Astrocyte (in vitro differentiated cells and primary cell): ENCODE data around the gene ANKLE1. TPM values are rescaled to one million over a fixed set of nuclear protein-coding genes. Genes with fewer than 3 reads are reported as not detected.

ENCODE experiments used
- DNase-seq: peaks from one replicate; pipeline ENCODE4 v3.0.0-alpha.2; 2010; ENCODE audit warnings: low read depth
- FAIRE-seq: peaks from 2 replicates; lab custom pipeline; 2011; peaks lifted over from hg19 to GRCh38; lab: Jason Lieb, UNC
- H2AFZ ChIP-seq: 2 replicates; pipeline ENCODE4 v1.6.0; 2012; ENCODE audit warnings: low read depth, low read length, inconsistent platforms
- H3K27ac ChIP-seq: 2 replicates; pipeline ENCODE4 v1.5.1; 2011; ENCODE audit warnings: low read depth, low read length, inconsistent platforms
- H3K27me3 ChIP-seq: 2 replicates; pipeline ENCODE4 v1.6.0; 2011; ENCODE audit warnings: low read length, inconsistent platforms; ENCODE audit not compliant: insufficient read depth
- H3K36me3 ChIP-seq: 2 replicates; pipeline ENCODE4 v1.5.1; 2011; ENCODE audit warnings: low read length, inconsistent platforms; ENCODE audit not compliant: insufficient read depth
- H3K4me1 ChIP-seq: 2 replicates; pipeline ENCODE4 v1.5.1; 2011; ENCODE audit warnings: low read length, inconsistent platforms; ENCODE audit not compliant: insufficient read depth
- H3K4me2 ChIP-seq: 2 replicates; pipeline ENCODE4 v1.6.0; 2012; ENCODE audit warnings: low read length, inconsistent platforms
- H3K4me3 ChIP-seq: 2 replicates; pipeline ENCODE4 v1.5.1; 2011; ENCODE audit warnings: low read depth, mild to moderate bottlenecking, low read length, inconsistent platforms; ENCODE audit not compliant: insufficient read depth
- H3K79me2 ChIP-seq: 2 replicates; pipeline ENCODE4 v1.6.0; 2012; ENCODE audit warnings: mild to moderate bottlenecking, low read length, inconsistent platforms; ENCODE audit not compliant: insufficient read depth
- H3K9ac ChIP-seq: 2 replicates; pipeline ENCODE4 v1.6.0; 2012; ENCODE audit warnings: mild to moderate bottlenecking, low read length, inconsistent platforms
- H3K9me3 ChIP-seq: 2 replicates; pipeline ENCODE4 v1.5.1; 2012; ENCODE audit warnings: low read depth, mild to moderate bottlenecking, low read length, inconsistent platforms; ENCODE audit not compliant: insufficient read depth
- H4K20me1 ChIP-seq: 2 replicates; pipeline ENCODE4 v1.6.0; 2012; ENCODE audit warnings: low read length, inconsistent platforms; ENCODE audit not compliant: insufficient read depth
- H3K27ac Mint-ChIP-seq: one replicate; pipeline ENCODE4 v1.8.0; 2021; ENCODE audit warnings: mild to moderate bottlenecking, mixed read lengths; ENCODE audit not compliant: unreplicated experiment
- H3K27me3 Mint-ChIP-seq: one replicate; pipeline ENCODE4 v1.8.0; 2021; ENCODE audit warnings: low read depth, mixed read lengths; ENCODE audit not compliant: unreplicated experiment
- H3K36me3 Mint-ChIP-seq: one replicate; pipeline ENCODE4 v1.8.0; 2021; ENCODE audit warnings: low read depth, mixed read lengths; ENCODE audit not compliant: unreplicated experiment
- H3K4me1 Mint-ChIP-seq: one replicate; pipeline ENCODE4 v1.8.0; 2021; ENCODE audit warnings: low read depth, mixed read lengths; ENCODE audit not compliant: unreplicated experiment
- H3K4me3 Mint-ChIP-seq: one replicate; pipeline ENCODE4 v1.8.0; 2021; ENCODE audit warnings: mild to moderate bottlenecking, moderate library complexity, mixed read lengths; ENCODE audit not compliant: unreplicated experiment
- H3K9me3 Mint-ChIP-seq: one replicate; pipeline ENCODE4 v1.8.0; 2021; ENCODE audit warnings: mild to moderate bottlenecking, mixed read lengths; ENCODE audit not compliant: unreplicated experiment
- EZH2 ChIP-seq: IDR thresholded peaks from 2 replicates; pipeline ENCODE4 v1.6.1; 2012; ENCODE audit warnings: mild to moderate bottlenecking, low read length, inconsistent platforms; ENCODE audit not compliant: insufficient read depth
- total RNA-seq: library from RNA; stranded (reverse); gene quantifications from 2 replicates; pipeline ENCODE4 v1.2.1, GENCODE V29; 2021
- TF ChIP-seq, protein P1 (sequence below): IDR thresholded peaks from 2 replicates; pipeline ENCODE4 v1.5.1; 2011; ENCODE audit warnings: low read depth, mild to moderate bottlenecking, inconsistent platforms, low read length, moderate library complexity; ENCODE audit not compliant: insufficient read depth

ANKLE1 gene
- total RNA-seq, 1 donor from 2014 or later: 1.8 TPM

DNA sequence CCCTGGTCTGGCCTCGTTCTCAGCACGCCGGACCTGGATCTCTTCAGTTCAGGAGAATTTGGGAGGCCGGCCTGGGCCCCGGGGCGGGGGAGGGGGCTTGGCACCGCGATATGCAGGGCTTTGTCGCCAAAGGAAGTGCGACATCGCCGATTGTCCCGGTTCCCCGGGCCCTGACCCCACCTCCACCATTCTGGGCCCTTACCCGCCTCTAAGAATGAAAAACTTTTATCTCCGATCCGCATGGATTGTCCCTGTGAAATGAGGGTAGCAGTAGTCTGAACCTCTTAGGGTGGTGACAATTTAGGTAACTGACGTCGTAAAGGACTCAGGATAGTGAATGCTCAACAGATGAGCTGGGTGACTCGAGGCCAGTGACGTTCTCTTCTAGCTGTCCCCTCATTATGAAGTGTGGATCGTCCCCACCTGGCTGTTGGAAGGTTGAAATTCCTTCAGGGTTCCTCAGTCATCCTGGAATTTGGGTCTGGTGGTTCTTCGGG lies 28.3 kb downstream of the ANKLE1 start:
- H3K27ac Mint-ChIP-seq: peak overlapping the region; percentile 85
- peaks cover 22% of the 10 kb centered on the region for H3K4me1 Mint-ChIP-seq
- H3K4me1 ChIP-seq: peaks cover 28% of the 10 kb centered on the region

DNA sequence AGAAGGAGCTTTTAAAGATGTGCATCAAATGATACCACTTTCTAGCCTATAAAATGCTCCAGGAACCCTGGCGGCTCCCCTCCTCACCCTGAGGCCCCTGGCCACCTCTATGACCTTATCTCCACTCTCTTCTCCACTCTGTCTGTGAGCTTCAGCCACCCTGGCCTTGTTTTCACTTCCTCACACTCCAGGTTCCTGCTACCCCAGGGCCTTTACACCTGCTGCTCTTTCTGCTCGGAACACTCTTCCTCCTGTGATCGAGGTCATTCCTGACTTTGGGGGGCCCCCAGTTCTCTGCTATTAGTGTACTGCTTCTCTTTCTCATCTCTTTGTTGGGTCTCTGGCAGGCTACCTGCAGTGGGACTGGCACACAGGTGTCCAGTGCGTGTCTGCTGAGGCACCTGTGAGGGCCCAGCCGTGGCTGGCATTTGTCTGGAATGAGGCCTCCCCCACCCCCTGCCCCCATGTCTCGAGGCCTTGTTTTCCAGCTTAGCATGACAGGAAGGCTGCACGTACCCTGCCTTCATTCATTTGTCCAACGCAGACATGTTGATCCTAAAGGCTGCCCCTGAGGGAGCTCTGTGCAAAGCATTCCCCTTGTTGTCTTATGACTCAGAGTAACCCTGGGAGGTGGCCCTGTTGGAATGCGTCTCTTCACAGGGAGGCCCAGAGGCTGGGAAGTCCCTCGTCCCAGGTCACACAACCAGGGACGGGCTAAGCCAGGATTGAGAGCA lies 29.9 kb downstream of the ANKLE1 start:
- Mint-ChIP-seq H3K27ac (peak overlapping the region; percentile 83), H3K9me3 (no peaks in the 10 kb centered on the region), H3K27me3 (no peaks in the 10 kb centered on the region), H3K36me3 (peaks cover 10% of the 10 kb centered on the region), H3K4me3 (peak overlapping the region; percentile 75), H3K4me1 (peaks cover 22% of the 10 kb centered on the region)
- Histone ChIP-seq H3K9ac (peak overlapping the region; percentile 77), H3K4me3 (peak overlapping the region; percentile 22), H4K20me1 (peaks cover 47% of the 10 kb centered on the region), H3K4me1 (peaks cover 24% of the 10 kb centered on the region), H3K9me3 (no peaks in the 10 kb centered on the region), H3K4me2 (peak overlapping the region; percentile 78), H3K27me3 (no peaks in the 10 kb centered on the region), H3K79me2 (peaks cover 52% of the 10 kb centered on the region), H2AFZ (no peak overlapping the region), H3K36me3 (peaks cover 3% of the 10 kb centered on the region), H3K27ac (peak overlapping the region; percentile 85)
- FAIRE-seq: peak; percentile 39
- DNase-seq: peak; percentile 55
- TF ChIP-seq, protein P1, sequence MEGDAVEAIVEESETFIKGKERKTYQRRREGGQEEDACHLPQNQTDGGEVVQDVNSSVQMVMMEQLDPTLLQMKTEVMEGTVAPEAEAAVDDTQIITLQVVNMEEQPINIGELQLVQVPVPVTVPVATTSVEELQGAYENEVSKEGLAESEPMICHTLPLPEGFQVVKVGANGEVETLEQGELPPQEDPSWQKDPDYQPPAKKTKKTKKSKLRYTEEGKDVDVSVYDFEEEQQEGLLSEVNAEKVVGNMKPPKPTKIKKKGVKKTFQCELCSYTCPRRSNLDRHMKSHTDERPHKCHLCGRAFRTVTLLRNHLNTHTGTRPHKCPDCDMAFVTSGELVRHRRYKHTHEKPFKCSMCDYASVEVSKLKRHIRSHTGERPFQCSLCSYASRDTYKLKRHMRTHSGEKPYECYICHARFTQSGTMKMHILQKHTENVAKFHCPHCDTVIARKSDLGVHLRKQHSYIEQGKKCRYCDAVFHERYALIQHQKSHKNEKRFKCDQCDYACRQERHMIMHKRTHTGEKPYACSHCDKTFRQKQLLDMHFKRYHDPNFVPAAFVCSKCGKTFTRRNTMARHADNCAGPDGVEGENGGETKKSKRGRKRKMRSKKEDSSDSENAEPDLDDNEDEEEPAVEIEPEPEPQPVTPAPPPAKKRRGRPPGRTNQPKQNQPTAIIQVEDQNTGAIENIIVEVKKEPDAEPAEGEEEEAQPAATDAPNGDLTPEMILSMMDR: no peak
- TF ChIP-seq EZH2: no peak

More for the DNA sequence above, 28.3 kb downstream of the ANKLE1 start:
- peak overlapping the region; percentile 95 for H3K9ac ChIP-seq
- DNase-seq (no peak), FAIRE-seq (no peak)
- Mint-ChIP-seq H3K4me3 (peak overlapping the region; percentile 91), H3K27me3 (no peaks in the 10 kb centered on the region), H3K36me3 (peaks cover 3% of the 10 kb centered on the region), H3K9me3 (no peaks in the 10 kb centered on the region)
- no peak for TF ChIP-seq EZH2
- TF ChIP-seq, protein P1: no peak
- H3K79me2 ChIP-seq: peaks cover 58% of the 10 kb centered on the region
- H3K27me3 ChIP-seq: no peaks in the 10 kb centered on the region
- peak overlapping the region; percentile 77 for H3K27ac ChIP-seq
- no peaks in the 10 kb centered on the region for H3K36me3 ChIP-seq
- peak overlapping the region; percentile 76 for H3K4me3 ChIP-seq
- peak overlapping the region; percentile 91 for H3K4me2 ChIP-seq
- peaks cover 43% of the 10 kb centered on the region for H4K20me1 ChIP-seq
- no peaks in the 10 kb centered on the region for H3K9me3 ChIP-seq
- no peak overlapping the region for H2AFZ ChIP-seq
